SK-N-DZ (cell line): Measurements from ENCODE around the gene TGFBI.

Source experiments
- DNase-seq: peaks from one replicate; pipeline ENCODE4 v3.0.0-alpha.2; 2015; ENCODE audit warnings: low spot score

Gene TGFBI

GRCh38 chr5:136001466-136001981, 27.3 kb upstream of the TGFBI start:
- DNase-seq: no peak

DNA sequence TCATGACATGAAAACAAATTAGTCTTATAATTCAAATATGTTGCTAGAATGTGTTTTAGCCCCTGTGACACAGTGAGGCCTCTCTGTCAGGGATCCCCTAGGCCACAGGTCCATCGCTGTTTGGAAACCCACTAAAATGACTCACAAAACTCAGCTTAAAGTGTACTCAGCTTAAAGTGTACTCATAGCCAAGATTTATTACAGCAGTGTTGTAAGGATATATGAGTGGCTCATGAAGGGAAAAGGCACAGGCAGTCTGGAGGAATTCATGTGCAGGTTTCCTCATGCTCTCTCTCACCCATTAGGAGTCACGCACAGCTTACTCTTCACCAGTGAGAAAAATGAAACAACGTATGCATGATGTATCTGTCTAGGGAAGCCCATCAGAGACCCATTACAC, 24.4 kb upstream of the TGFBI start:
- DNase-seq: no peak

- DNase-seq: no peak
These were observed 23.3 kb upstream of the TGFBI start for GRCh38 chr5:136005476-136005875.

- no peak for DNase-seq
These were observed 22.6 kb upstream of the TGFBI start for GRCh38 chr5:136006164-136006563.

DNA sequence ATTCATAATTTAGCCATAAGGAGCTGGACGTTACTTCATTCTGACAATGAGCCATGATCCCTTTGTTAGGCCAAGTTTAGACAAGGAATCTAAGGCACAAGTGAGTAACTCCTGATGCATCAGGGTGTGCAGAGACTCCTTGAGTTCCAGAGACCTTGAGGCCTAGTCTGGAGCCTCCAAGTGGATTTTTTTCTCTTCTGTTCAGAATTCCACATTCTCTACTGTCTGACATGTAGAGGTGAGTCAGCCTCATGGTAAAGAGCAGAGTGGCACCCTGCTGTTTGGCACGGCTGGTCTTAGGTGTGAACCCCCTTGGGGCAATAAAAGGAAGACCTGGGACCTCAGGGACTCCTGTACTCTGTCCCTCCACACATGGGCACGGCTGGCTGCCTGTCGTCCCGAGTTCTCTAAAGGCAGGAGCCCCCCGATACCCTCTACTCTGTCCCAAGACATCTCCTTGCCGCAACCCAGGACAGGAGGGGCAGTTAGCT, 22.0 kb upstream of the TGFBI start:
- no peak for DNase-seq

- DNase-seq: no peak
These were observed 21.5 kb upstream of the TGFBI start for GRCh38 chr5:136007271-136007670.

- DNase-seq: no peak
These were observed 17.3 kb upstream of the TGFBI start for GRCh38 chr5:136011414-136012001.

DNA sequence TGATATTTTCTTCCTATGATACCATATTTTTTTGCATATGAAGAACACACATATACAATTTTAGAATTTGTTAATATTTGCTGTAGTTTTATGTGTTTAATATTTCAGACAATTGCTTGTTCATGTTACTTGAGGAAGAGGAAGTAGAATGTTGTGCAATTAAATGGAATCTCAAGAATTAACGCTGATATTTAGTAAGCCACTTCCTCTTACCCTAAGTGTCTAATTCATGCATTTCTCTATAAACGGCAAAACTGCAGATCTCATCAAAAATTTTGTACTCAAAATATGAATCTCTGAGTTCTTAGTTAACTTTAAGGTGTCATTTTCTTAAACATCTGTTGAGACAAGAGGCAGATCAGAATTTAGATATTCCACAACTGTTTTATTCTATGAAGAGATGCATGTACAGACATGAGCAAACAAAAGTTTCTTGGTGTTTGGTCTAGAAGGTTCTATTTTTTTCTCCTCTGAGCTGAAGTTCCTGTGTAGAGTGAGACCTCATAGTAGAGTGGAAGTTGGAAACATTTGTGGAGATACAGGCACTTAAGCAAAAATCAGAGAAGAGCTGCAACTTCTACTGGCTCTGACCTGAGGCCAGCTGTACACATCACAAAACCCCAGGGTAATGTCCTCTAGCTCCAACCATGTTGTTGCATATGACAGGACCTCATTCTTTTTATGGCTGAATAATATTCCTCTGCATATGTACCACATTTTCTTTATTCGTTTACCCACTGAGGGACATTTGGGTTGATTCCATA, 16.6 kb upstream of the TGFBI start:
- DNase-seq: no peak

- DNase-seq: no peak
These were observed 15.2 kb upstream of the TGFBI start for GRCh38 chr5:136013559-136013958.

- DNase-seq: peak; percentile 21
These were observed 14.5 kb upstream of the TGFBI start for GRCh38 chr5:136014049-136015002.

GRCh38 chr5:136015003-136015375, 13.8 kb upstream of the TGFBI start:
- DNase-seq: no peak

DNA sequence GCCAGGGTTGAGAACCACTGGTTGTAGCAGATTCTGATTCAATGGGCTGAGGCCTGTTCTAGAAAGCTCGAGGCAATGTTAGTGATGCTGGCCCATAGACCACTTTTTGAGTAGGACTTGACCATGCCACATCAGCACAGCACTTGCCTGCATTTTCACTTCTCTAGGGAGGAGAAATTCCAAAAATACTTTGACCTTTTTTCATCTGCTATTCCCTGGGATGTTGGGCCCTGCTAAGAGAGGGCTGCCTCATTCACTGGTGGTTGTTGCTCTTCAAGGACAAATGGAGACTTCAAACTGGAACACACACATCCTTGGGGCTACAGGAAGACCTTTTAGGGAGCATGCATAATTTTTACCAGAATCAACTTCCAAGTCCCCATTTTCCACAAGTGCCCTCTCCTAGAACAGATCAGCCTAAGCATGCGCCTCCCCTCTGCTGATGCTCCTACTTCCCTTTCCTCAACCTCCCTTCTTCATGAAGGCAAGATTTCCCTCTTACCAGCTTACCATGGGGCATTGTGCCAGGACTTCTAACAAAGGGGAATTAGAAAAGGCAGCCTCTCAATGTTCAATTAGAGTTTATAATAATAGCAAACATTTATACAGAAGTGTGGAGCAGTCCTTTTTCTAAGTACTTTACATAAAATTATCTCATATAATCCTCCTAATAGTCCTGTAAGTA, 12.7 kb upstream of the TGFBI start:
- no peak for DNase-seq

- DNase-seq: no peak
These were observed 11.8 kb upstream of the TGFBI start for GRCh38 chr5:136016945-136017530.

- peak; percentile 29 for DNase-seq
These were observed 9.7 kb upstream of the TGFBI start for GRCh38 chr5:136018814-136019783.

DNA sequence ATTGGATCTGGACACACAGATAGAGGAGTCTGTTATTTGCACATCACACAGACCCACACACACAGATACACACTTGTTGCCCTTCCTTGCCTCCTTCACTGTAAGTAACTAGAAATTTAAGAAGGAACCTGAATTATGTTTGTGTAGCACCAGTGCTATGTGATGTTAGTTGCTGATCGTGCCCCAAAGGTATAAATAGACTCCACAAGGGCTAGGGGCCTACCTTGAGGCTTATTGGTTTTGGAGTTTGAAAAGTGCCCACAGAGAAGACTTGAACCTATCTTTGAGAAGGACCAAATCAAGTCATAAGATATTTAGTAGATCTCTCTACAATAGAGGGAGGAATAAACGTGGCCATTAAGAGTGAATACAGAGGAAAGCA, 8.8 kb upstream of the TGFBI start:
- DNase-seq: no peak

DNA sequence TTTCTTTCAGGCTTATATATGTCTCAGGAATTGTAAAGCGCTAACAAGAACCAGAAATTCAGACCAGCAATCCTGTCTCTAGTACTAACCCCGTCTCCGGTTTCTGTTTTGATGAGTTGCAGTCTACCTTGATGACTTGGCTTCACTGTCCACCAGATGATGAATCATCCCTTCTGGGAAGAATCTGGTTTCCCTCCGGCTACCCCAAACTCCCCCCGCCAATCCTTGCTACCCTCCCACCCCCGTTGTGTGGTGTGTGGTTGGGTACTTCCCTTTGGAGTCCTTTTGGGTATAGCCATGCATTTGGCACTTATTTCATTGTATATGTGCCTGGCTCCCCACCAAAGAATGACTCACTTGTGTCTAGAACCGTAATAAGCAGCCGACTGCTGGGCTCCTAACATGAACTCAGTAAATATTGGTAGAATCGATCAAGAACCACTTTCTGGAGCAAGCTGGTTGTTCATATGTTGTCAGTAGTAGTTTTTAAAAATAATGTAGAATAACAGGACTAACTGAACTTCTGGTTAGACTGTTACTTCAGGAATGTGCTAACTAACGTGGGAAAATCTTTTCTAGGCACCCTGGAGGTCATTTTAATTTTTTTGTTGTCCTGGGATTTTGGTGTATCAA, 8.3 kb upstream of the TGFBI start:
- no peak for DNase-seq

GRCh38 chr5:136021016-136021405, 7.8 kb upstream of the TGFBI start:
- no peak for DNase-seq

DNA sequence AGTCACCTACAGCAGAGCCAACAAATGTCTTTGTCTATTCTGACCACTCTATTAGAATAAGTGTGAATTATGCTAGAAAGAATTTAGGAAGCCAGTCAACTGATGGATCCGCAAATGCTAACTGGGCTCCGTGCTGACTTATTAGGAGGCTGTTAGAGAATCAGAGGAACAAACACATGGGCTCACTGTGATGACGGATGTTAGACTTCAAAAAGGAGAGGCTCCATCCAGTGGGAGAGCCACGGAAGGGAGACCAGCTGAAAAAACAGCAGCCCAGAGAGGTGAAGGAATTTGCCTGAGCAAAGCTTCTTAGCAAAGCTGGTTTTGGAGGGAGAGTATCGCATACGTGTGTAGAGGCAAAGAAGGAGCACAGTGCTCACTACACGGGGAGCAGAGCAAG, 5.8 kb upstream of the TGFBI start:
- DNase-seq: no peak

- no peak for DNase-seq
These were observed 4.7 kb upstream of the TGFBI start for GRCh38 chr5:136023958-136024541.
